H9 (cell line): Measurements from ENCODE around the gene USP9Y. TPM values are rescaled to one million over a fixed set of nuclear protein-coding genes. Genes with fewer than 3 reads are reported as not detected.

Experiments used
- DNase-seq: peaks from one replicate; pipeline ENCODE4 v3.0.0-alpha.2; 2017
- H2AFZ ChIP-seq: one replicate; pipeline ENCODE4 v1.6.1; 2013; ENCODE audit warnings: mild to moderate bottlenecking, low read length, control low read depth, moderate library complexity
- H2AK5ac ChIP-seq: 2 replicates; pipeline ENCODE4 v1.6.1; 2013; ENCODE audit warnings: low read length, control low read depth, mixed read lengths; ENCODE audit not compliant: insufficient read length
- H2BK120ac ChIP-seq: one replicate; pipeline ENCODE4 v1.6.1; 2013; ENCODE audit warnings: low read depth, mild to moderate bottlenecking, low read length, control low read depth, inconsistent platforms; ENCODE audit not compliant: poor library complexity, severe bottlenecking
- H2BK12ac ChIP-seq: 2 replicates; pipeline ENCODE4 v1.6.1; 2013; ENCODE audit warnings: low read length, control low read depth, mixed read lengths, low read depth; ENCODE audit not compliant: insufficient read length
- H2BK15ac ChIP-seq: 2 replicates; pipeline ENCODE4 v1.6.1; 2013; ENCODE audit warnings: low read depth, low read length, control low read depth
- H2BK20ac ChIP-seq: one replicate; pipeline ENCODE4 v1.6.1; 2013; ENCODE audit warnings: low read depth, mild to moderate bottlenecking, low read length, control low read depth, inconsistent platforms; ENCODE audit not compliant: poor library complexity, severe bottlenecking
- H2BK5ac ChIP-seq: 2 replicates; pipeline ENCODE4 v1.6.1; 2013; ENCODE audit warnings: low read length, control low read depth, mixed read lengths; ENCODE audit not compliant: insufficient read length
- H3K14ac ChIP-seq: 2 replicates; pipeline ENCODE4 v1.6.1; 2013; ENCODE audit warnings: low read length, control low read depth; ENCODE audit not compliant: insufficient read depth
- H3K18ac ChIP-seq: 2 replicates; pipeline ENCODE4 v1.6.1; 2013; ENCODE audit warnings: low read depth, mild to moderate bottlenecking, mixed read lengths, low read length, control low read depth; ENCODE audit not compliant: insufficient read length
- H3K23ac ChIP-seq: 2 replicates; pipeline ENCODE4 v1.6.1; 2013; ENCODE audit warnings: low read length, control low read depth, mixed read lengths, low read depth; ENCODE audit not compliant: insufficient read length
- H3K23me2 ChIP-seq: 2 replicates; pipeline ENCODE4 v1.6.1; 2013; ENCODE audit warnings: low read depth, mild to moderate bottlenecking, mixed read lengths, low read length, control low read depth; ENCODE audit not compliant: insufficient read length, poor library complexity, severe bottlenecking
- H3K27ac ChIP-seq: 2 replicates; pipeline ENCODE4 v1.5.1; 2013; ENCODE audit warnings: low read length, control low read depth, mixed read lengths, low read depth; ENCODE audit not compliant: insufficient read length
- H3K27me3 ChIP-seq: 2 replicates; pipeline ENCODE4 v1.6.1; 2013; ENCODE audit warnings: low read length, control low read depth, inconsistent platforms; ENCODE audit not compliant: insufficient read depth
- H3K4ac ChIP-seq: 2 replicates; pipeline ENCODE4 v1.6.1; 2013; ENCODE audit warnings: low read depth, mild to moderate bottlenecking, control low read depth, inconsistent platforms, low read length, moderate library complexity
- H3K4me1 ChIP-seq: 2 replicates; pipeline ENCODE4 v1.6.1; 2013; ENCODE audit warnings: low read length, control low read depth, inconsistent platforms; ENCODE audit not compliant: insufficient read depth
- H3K4me2 ChIP-seq: 2 replicates; pipeline ENCODE4 v1.6.1; 2013; ENCODE audit warnings: low read length, control low read depth, mixed read lengths; ENCODE audit not compliant: insufficient read length, insufficient read depth
- H3K56ac ChIP-seq: 2 replicates; pipeline ENCODE4 v1.6.1; 2013; ENCODE audit warnings: low read depth, mild to moderate bottlenecking, mixed read lengths, low read length, control low read depth; ENCODE audit not compliant: insufficient read length
- H3K79me1 ChIP-seq: 2 replicates; pipeline ENCODE4 v1.6.1; 2013; ENCODE audit warnings: low read depth, mild to moderate bottlenecking, moderate library complexity, low read length, control low read depth, inconsistent platforms; ENCODE audit not compliant: insufficient read depth, poor library complexity, severe bottlenecking
- H3K79me2 ChIP-seq: 2 replicates; pipeline ENCODE4 v1.6.1; 2013; ENCODE audit warnings: low read length, control low read depth, inconsistent platforms; ENCODE audit not compliant: insufficient read depth
- H3K9ac ChIP-seq: 2 replicates; pipeline ENCODE4 v1.6.1; 2013; ENCODE audit warnings: low read length, control low read depth, mixed read lengths; ENCODE audit not compliant: insufficient read length; ENCODE audit errors: extremely low read depth
- H3K9me3 ChIP-seq: one replicate; pipeline ENCODE4 v1.6.1; 2013; ENCODE audit warnings: low read depth, low read length, inconsistent platforms; ENCODE audit not compliant: control insufficient read depth
- H3T11ph ChIP-seq: one replicate; pipeline ENCODE4 v1.6.1; 2013; ENCODE audit warnings: mild to moderate bottlenecking, low read length, control low read depth, inconsistent platforms
- H4K20me1 ChIP-seq: one replicate; pipeline ENCODE4 v1.6.1; 2013; ENCODE audit not compliant: control insufficient read depth, insufficient read length, insufficient read depth
- H4K5ac ChIP-seq: 2 replicates; pipeline ENCODE4 v1.6.1; 2013; ENCODE audit warnings: low read depth, mild to moderate bottlenecking, mixed read lengths, low read length, control low read depth; ENCODE audit not compliant: insufficient read length
- H4K8ac ChIP-seq: replicated peaks from 2 replicates; pipeline ENCODE4 v1.6.1; 2013; ENCODE audit warnings: low read length, control low read depth, mixed read lengths, low read depth; ENCODE audit not compliant: insufficient read length
- H4K91ac ChIP-seq: 2 replicates; pipeline ENCODE4 v1.6.1; 2013; ENCODE audit warnings: low read depth, mild to moderate bottlenecking, moderate library complexity, mixed read lengths, low read length, control low read depth; ENCODE audit not compliant: insufficient read length
- H3K27ac Mint-ChIP-seq, 3 experiments: 2 replicates in 2 of 3; 3 replicates in 1 of 3; pipeline ENCODE4 v1.8.0; 2020 to 2021; ENCODE audit warnings: mixed read lengths in 3 of 3, mild to moderate bottlenecking in 1 of 3, moderate library complexity in 1 of 3
- H3K27me3 Mint-ChIP-seq: 2 replicates; pipeline ENCODE4 v1.8.0; 2021; ENCODE audit warnings: low read depth, mild to moderate bottlenecking, moderate library complexity, mixed read lengths
- H3K36me3 Mint-ChIP-seq, 3 experiments: 2 replicates in 2 of 3; 3 replicates in 1 of 3; pipeline ENCODE4 v1.8.0; 2020 to 2021; ENCODE audit warnings: low read depth in 3 of 3, mixed read lengths in 3 of 3; ENCODE audit not compliant: insufficient read depth in 1 of 3
- H3K4me1 Mint-ChIP-seq, 2 experiments: 2 replicates each; pipeline ENCODE4 v1.8.0; 2020; ENCODE audit warnings: mixed read lengths in 2 of 2
- H3K4me3 Mint-ChIP-seq, 2 experiments: 2 replicates in 1 of 2; 3 replicates in 1 of 2; pipeline ENCODE4 v1.8.0; 2020 to 2021; ENCODE audit warnings: mild to moderate bottlenecking in 2 of 2, mixed read lengths in 2 of 2, moderate library complexity in 1 of 2
- H3K9me3 Mint-ChIP-seq, 2 experiments: 2 replicates in 1 of 2; 3 replicates in 1 of 2; pipeline ENCODE4 v1.8.0; 2020; ENCODE audit warnings: mild to moderate bottlenecking in 2 of 2, mixed read lengths in 2 of 2, moderate library complexity in 1 of 2
- WGBS: extraction: QIAGEN DNeasy Blood & Tissue Kit; methylation state at CpG from one replicate; pipeline ENCODE4 v1.1.7; 2013; ENCODE audit warnings: missing lambda C conversion rate, low lambda C conversion rate, mixed read lengths; ENCODE audit not compliant: insufficient read length; ENCODE audit errors: extremely low coverage; 5-methylcytosine and 5-hydroxymethylcytosine counted together
- total RNA-seq: library from RNA; stranded (reverse); gene quantifications from 2 replicates; pipeline ENCODE4 v1.2.1, GENCODE V29; 2021
- TF ChIP-seq, protein P1 (sequence below): fragments of 200-600 bp; sonication (generic); conservative IDR thresholded peaks from 3 replicates; pipeline ENCODE4 v1.8.0; 2021; ENCODE audit warnings: antibody characterized with exemption, mild to moderate bottlenecking

Gene USP9Y
- total RNA-seq, 1 experiment from 2014 or later: not detected

DNA sequence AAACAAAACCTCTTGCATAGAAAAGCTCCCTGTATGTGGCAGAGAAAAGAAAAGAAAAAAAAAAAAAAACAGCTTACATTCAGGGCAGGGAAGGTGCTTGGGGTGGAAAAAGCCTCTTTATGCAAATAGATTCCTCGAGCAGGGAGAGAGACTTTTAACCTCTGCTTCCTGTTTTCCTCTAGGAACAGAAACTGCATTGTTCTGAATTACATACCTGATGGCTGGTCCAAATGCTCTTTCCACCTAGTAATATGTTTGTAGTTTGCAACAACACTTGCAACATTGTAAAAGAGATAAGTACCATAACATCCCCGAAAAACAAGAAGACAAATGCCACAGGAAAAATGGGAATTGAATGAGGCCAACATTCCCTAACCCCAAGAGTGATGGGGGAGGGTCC is 944 bp upstream of the USP9Y start:
- Histone ChIP-seq H4K91ac (no peak overlapping the region), H3K23me2 (no peaks in the 10 kb centered on the region), H2BK120ac (no peak overlapping the region), H3K56ac (no peak overlapping the region), H2BK12ac (no peak overlapping the region), H3K79me1 (no peaks in the 10 kb centered on the region), H2AK5ac (no peak overlapping the region), H3K4me2 (no peak overlapping the region), H3K27me3 (no peaks in the 10 kb centered on the region), H2AFZ (no peak overlapping the region), H3K9ac (no peak overlapping the region), H3K23ac (no peak overlapping the region), H3K4me1 (no peaks in the 10 kb centered on the region), H2BK20ac (no peak overlapping the region), H4K5ac (no peak overlapping the region), H3T11ph (no peak overlapping the region), H3K79me2 (no peaks in the 10 kb centered on the region), H3K9me3 (no peaks in the 10 kb centered on the region), H3K4ac (no peak overlapping the region), H2BK15ac (no peak overlapping the region), H3K18ac (no peak overlapping the region), H4K20me1 (no peaks in the 10 kb centered on the region), H4K8ac (no peak overlapping the region), H2BK5ac (no peak overlapping the region), H3K27ac (no peak overlapping the region), H3K14ac (no peak overlapping the region)
- DNase-seq: no peak
- Mint-ChIP-seq H3K36me3 (no peaks in the 10 kb centered on the region), H3K4me3 (no peak overlapping the region), H3K9me3 (no peaks in the 10 kb centered on the region), H3K4me1 (no peaks in the 10 kb centered on the region), H3K27me3 (no peaks in the 10 kb centered on the region), H3K27ac (no peak overlapping the region)
- TF ChIP-seq, protein P1, sequence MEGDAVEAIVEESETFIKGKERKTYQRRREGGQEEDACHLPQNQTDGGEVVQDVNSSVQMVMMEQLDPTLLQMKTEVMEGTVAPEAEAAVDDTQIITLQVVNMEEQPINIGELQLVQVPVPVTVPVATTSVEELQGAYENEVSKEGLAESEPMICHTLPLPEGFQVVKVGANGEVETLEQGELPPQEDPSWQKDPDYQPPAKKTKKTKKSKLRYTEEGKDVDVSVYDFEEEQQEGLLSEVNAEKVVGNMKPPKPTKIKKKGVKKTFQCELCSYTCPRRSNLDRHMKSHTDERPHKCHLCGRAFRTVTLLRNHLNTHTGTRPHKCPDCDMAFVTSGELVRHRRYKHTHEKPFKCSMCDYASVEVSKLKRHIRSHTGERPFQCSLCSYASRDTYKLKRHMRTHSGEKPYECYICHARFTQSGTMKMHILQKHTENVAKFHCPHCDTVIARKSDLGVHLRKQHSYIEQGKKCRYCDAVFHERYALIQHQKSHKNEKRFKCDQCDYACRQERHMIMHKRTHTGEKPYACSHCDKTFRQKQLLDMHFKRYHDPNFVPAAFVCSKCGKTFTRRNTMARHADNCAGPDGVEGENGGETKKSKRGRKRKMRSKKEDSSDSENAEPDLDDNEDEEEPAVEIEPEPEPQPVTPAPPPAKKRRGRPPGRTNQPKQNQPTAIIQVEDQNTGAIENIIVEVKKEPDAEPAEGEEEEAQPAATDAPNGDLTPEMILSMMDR: no peak
- no CpG with 5 or more reads among the region's 2 CpGs for WGBS
